D341Med (cell line): Measurements from ENCODE around the gene C1QTNF1.
A peak's percentile ranks its signal among the peaks of the same experiment; 100 is the strongest.

ENCODE experiments used
- DNase-seq: peaks from one replicate; pipeline ENCODE4 v3.0.0; 2012; ENCODE audit warnings: low spot score

C1QTNF1 gene

DNA sequence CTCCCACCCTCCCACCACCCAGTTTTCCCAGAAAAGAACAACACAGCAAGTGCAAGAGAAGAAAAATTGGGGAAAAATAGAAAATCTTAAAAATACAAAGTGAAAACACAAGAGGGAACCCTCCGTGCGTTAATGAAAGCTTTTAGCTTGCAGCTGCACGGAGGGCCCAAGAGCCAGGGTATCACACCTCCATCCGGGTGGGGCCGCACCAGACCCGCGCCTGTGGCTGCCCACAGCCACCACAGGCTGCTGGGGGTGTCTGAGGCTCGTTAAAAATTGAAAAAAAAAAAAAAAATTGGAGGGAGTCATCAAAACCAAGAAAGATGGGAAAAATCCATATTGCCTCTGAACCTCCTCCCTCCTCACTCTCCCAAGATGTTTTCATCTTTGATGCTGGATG is 69.3 kb downstream of the C1QTNF1 start:
- no peak for DNase-seq

DNA sequence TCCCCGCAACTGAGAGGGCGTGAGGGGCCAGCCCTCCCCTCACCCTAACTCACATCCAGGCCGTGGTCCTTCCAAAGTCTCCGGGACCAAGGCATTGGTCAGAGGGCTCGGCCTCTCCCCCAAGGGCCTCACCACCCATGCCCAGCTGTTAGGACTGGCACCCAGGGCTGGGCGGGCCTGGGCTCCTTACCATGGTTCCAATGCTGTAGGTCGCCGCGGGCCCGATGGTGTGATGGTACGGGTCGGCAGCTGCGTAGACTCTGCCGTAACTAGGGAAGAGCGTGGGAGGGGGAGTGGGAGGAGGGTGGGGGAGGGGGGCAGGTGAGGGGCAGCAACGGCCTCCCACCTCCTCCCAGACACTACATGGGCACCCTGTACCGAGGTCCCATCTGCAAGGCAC is 70.3 kb downstream of the C1QTNF1 start:
- DNase-seq, result no peak

DNA sequence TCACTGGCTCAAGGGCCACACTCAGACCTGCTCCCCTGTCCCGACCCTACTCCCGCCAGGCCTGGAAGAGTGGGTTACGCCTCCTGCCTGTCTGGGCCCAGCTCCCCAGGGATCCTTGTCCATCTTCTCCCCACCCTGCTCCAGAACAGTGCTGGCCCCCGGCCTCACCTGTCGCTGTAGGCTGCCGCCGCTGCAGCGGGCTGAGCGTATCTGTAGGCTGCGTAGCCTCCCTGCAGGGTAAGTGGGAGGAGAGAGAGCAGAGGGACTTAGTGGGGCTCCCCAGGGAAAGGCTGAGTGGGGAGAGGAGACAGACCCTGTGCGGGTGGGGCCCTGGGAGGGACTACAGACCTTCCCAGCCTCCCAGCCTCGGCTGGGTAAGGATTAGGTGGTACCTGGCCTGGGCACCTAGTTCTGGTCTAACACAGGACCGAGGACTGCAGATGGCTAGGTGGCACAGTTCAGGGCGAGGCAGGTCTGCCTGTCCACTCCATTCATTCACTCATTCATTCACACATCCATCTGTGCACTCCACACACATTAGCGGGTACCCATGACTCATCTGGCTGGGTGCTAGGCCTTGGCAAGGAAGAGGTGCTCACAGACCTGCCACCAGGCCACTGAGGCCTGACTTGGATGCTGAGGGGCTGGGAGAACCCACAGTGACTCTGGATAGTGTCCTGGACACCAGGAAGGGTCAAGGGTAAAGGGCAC is 71.5 kb downstream of the C1QTNF1 start:
- peak; percentile 68 for DNase-seq

DNA sequence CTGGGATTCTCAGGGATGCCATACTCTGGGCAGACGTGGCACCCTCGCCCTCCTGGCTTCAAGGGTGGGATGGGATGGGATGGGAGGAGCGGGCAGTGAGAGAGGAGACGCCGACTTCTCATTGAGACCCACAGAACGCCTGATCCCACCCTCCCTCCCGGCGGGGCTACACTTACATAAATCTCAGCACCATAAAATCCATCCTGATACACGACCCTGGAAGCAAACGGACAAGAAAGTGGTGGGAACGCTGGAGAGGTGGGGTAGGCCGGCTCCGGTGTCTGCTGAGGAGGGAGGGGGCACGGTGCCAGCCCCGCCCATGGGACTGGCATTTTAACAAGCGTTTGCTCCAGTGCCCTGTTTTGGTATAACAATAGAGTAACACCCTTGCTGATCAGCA is 72.5 kb downstream of the C1QTNF1 start:
- no peak for DNase-seq

DNA sequence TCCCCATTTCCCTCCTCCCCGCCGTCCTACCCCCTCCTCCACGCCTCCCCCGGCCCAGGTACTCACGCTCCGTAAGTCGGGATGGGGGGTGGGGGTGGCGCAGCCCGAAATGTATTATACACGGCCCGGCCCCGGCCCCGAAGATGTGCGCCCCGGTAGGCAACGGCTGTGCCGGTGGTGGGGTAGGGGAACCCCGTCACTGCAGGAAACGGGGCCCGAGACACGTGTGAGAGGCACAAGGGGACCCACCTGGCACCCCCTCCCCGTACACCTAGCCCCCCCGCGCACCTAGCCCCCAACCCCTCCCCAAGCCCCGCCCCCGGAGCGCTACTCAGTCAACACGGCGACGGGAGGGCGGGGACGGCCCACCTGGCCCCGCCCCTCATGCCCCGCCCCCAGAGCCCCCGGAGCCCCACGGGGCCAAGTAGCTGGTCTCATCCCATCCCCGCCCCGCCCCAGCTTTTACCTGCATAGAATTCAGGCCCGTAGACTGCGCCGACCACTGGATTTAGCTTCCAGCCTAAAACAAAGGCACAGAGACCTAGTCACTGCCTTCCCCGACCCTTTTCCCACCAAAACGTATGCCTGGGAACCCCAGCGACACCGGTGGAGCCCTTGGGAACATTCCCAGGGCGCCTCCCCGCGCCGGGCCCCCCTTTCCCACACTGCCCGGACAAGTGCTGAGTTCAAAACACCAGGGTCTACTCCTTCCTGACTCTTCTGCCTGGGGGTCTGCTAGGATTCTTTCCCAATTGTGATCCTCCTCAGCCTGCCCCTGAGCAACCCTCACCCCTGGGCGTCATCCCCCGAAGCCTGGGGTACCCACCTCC is 73.5 kb downstream of the C1QTNF1 start:
- no peak for DNase-seq

DNA sequence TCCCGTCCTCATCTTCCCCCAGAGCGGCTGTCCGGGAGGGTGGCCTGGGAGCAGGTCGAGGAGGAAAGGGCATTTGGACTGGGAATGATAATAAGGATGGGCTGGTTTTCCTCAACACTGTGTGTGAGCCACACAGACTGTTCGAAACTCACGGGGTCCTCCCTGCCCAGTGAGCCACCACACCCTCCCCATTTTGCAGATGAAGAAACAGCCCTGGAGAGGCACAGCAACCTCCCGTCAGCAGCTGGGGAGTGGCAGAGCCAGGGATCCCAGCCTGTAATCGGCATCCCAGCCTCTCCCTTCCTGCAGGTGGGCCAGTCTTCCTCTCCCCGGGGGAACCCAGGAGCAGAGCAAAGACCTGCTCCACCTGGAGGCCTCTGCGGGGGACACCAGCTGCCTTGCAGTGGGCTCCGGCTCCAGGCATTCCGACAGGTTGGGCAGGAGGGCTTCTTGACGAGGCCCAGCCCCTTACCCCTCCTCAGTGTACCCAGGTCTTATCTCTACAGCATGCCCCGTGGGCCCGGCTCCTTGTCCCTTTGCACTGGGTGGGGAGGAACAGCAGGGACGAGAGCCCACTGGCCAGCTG is 74.4 kb downstream of the C1QTNF1 start:
- no peak for DNase-seq
